ENCODE data around the gene PKLR. TPM values are rescaled to one million over a fixed set of nuclear protein-coding genes. Genes with fewer than 3 reads are reported as not detected.
"Not testable (repeated sequence)": the region's sequence is repeated elsewhere in the genome, so short reads cannot be mapped to it uniquely, and the experiment has no call there.

PKLR gene
- polyA plus RNA-seq, 3 donors, result 7.5 to 9.1 (median 8.8) TPM

DNA sequence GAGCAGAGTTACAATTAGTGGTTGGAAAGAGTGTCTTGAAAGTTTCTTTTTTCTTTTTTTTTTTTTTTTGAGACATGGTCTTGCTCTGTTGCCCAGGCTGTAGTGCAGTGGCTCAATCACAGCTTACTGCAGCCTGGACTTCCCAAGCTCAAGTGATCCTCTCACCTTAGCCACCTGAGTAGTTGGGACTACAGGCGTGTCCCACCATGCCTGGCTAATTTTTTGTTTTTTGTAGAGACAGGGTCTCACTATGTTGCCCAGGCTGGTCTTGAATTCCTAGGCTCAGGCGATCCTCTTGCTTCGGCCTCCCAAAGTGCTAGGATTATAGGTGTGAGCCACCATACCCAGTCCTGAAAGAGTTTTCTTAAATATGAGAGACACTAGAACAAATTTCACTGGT lies 54.4 kb downstream of the PKLR start:
- DNase-seq (ENCODE audit: extremely low read depth in 1 of 11, low read depth in 9 of 11, low spot score in 4 of 11), result not testable (repeated sequence)

DNA sequence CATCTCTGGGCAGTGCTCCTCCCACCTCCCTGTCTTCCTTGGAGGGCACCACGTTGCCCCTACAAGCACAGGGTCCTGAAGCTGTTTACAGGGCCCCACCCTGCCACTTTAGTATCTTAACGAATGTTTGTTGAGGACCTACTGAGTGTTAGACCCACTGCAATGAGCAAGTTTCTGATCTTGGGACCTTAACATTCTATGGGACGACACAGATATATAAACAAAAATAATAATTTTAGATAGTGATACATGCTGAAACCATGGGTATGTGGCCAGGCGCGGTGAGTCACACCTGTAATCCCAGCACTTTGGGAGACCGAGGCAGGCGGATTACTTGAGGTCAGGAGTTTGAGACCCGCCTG lies 56.1 kb downstream of the PKLR start:
- no peak for DNase-seq (ENCODE audit: extremely low read depth in 1 of 11, low read depth in 9 of 11, low spot score in 4 of 11)

DNA sequence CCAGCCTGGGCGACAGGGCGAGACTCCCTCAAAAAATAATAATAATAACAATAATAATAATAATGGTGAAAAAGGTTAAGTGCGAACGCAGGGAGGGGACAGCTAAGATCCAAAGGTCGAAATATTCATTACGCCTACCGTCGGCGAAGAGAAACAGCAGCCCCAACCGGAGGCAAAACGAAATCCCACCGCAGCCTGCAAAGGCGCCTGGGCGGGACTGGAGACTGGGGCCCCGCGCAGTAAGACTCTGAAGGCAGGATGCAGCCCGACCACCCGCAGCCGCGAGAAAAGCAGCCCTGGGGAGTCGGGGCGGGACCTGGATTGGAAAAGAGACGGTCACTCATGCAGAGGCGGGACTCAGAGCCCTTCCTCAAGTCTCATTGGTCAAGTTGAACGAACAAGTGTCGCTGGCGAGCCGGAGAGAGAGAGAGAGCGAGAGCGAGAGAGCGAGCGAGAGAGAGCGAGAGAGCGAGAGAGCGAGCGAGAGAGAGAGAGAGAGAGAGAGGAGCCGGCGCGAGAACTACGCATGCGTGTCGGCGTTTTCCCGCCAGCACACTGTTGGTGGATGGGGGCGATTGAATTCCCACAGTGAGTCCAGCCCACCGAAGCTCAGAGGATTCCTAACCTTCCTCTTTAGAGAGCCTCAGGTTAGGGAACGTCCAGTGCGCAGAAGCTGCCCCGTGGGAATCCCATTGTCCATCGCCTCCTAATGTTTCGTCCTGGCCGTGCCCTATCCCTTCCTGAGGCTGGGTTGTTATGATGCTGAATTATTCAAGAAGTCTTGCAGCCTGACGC lies 56.7 kb downstream of the PKLR start:
- peak; percentile 95 to 99 (median 98) for DNase-seq (ENCODE audit: extremely low read depth in 1 of 11, low read depth in 9 of 11, low spot score in 4 of 11)

DNA sequence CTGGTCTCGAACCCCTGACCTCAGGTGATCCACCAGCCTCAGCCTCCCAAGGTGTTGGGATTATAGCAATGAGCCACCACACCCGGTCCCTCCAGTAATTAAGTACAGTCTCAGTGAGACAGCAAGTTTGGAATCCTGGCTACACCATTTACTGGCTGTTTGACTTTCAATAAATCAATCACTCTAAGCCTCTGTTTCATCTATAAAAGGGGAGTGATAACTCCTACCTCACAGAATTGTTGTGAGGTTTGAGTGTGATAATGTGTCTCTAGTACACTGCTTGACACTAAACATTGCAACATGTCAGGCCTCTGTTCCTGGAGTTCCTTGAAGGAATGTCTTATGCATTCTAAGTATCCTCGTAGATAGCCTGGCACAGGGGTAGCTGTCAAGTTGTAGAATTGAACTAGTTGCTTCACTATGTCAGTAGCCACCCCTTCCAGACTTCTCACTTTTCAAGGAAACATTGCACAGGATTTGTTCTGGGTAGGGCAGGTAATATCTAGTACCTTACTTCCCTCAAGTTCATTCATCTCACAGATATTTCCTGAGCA lies 58.4 kb downstream of the PKLR start:
- DNase-seq (ENCODE audit: extremely low read depth in 1 of 11, low read depth in 9 of 11, low spot score in 4 of 11), result no peak

DNA sequence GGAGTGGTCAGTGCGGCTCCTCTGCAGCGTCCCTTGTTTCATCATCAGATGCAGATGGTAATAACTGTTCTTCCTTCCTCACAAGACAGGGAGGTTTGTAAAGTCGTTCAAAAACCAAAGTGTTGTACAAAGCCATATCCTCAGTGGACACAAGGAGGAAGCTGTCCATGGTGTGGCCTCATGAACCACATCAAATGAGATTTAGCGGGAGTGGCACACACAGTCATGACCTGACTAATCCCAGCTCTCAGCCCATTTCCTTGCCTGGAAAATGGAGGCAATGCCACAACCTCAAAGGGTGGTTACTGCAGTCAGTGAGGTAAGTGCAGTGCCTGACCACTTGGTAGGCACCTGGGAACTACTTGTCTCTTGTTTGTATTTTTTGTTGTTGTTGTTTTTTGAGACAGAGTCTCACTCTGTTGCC lies 59.4 kb downstream of the PKLR start:
- DNase-seq (ENCODE audit: extremely low read depth in 1 of 11, low read depth in 9 of 11, low spot score in 4 of 11), result no peak

DNA sequence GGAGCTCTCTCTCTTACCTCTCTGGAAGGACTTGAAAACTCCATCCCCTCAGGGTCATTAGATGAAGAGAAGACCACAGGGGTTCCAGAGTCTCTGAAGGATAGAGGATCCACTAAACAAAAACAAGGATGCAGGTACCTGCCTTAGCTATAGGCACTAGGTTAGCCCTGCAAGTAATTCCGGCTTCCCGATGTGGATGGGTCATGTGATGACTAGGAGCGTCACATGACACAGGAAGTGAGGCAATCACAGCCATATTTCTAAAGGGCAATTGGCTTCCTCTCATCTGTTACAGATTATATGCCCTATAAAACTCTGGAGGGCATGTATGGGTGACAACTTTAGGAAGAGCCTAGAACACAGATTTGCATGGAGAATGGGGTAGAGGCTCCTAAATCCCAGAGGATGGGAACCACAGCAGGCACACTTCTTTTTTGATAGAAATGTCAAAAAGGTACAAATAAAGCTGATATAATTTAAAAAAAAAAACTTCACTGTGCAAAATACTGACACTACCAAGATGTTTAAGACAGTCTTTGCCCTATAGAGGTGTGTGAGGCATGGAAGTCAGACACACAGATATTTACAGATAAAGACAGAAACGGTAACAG lies 60.1 kb downstream of the PKLR start:
- peak in 2 of 11 donors; percentile 74 to 83 for DNase-seq (ENCODE audit: extremely low read depth in 1 of 11, low read depth in 9 of 11, low spot score in 4 of 11)

Other genes starting within 250 kb of the PKLR start
- 10 to 100 TPM; 18.5 to 21.2 (median 19.1) TPM for gene EFNA4, start 237.7 kb downstream of the PKLR start, polyA plus RNA-seq (ENCODE audit: insufficient read length in 3 of 3)
- 1 to 10 TPM; 6.7 to 7.2 (median 7.2) TPM for gene EFNA3, start 222.6 kb downstream of the PKLR start, polyA plus RNA-seq (ENCODE audit: insufficient read length in 3 of 3)
- 10 to 100 TPM; 60.4 to 78.9 (median 65.0) TPM for gene EFNA1, start 173.6 kb downstream of the PKLR start, polyA plus RNA-seq (ENCODE audit: insufficient read length in 3 of 3)
- 10 to 100 TPM; 48.7 to 64.8 (median 55.5) TPM for gene SLC50A1, start 165.6 kb downstream of the PKLR start, polyA plus RNA-seq (ENCODE audit: insufficient read length in 3 of 3)
- gene DPM3, start 160.9 kb downstream of the PKLR start, polyA plus RNA-seq (ENCODE audit: insufficient read length in 3 of 3), result 10 to 100 TPM; 33.0 to 50.0 (median 46.7) TPM
- gene KRTCAP2, start 128.1 kb downstream of the PKLR start, polyA plus RNA-seq (ENCODE audit: insufficient read length in 3 of 3), result 100 to 1,000 TPM; 142 to 152 (median 147) TPM
- 1 to 10 TPM; 3.2 to 5.7 (median 4.0) TPM for gene TRIM46, start 127.6 kb downstream of the PKLR start, polyA plus RNA-seq (ENCODE audit: insufficient read length in 3 of 3)
- 10 to 100 TPM; 35.1 to 51.0 (median 35.4) TPM for gene THBS3, start 93.5 kb downstream of the PKLR start, polyA plus RNA-seq (ENCODE audit: insufficient read length in 3 of 3)
- gene MTX1, start 92.7 kb downstream of the PKLR start, polyA plus RNA-seq (ENCODE audit: insufficient read length in 3 of 3), result 10 to 100 TPM; 37.0 to 47.7 (median 41.8) TPM
- 10 to 100 TPM; 20.9 to 31.5 (median 28.1) TPM for gene ENTREP3, start 46.0 kb downstream of the PKLR start, polyA plus RNA-seq (ENCODE audit: insufficient read length in 3 of 3)
- gene SCAMP3, start 39.1 kb downstream of the PKLR start, polyA plus RNA-seq (ENCODE audit: insufficient read length in 3 of 3), result 10 to 100 TPM; 52.0 to 65.1 (median 61.8) TPM
- gene CLK2, start 27.9 kb downstream of the PKLR start, polyA plus RNA-seq (ENCODE audit: insufficient read length in 3 of 3), result 10 to 100 TPM; 78.3 to 96.6 (median 82.5) TPM
- gene HCN3, start 24.0 kb downstream of the PKLR start, polyA plus RNA-seq (ENCODE audit: insufficient read length in 3 of 3), result 10 to 100 TPM; 11.5 to 14.0 (median 11.8) TPM
- gene FDPS, start 7.4 kb upstream of the PKLR start, polyA plus RNA-seq (ENCODE audit: insufficient read length in 3 of 3), result 100 to 1,000 TPM; 169 to 212 (median 174) TPM
- gene RUSC1, start 19.5 kb upstream of the PKLR start, polyA plus RNA-seq (ENCODE audit: insufficient read length in 3 of 3), result 10 to 100 TPM; 30.2 to 38.1 (median 34.2) TPM